Activated CD8-positive, alpha-beta T cell treated with anti-CD3 and anti-CD28 coated beads for 36 hours (primary cell): Measurements from ENCODE around the gene SPACA1. TPM values are rescaled to one million over a fixed set of nuclear protein-coding genes. Genes with fewer than 3 reads are reported as not detected.
"Not testable (repeated sequence)": the region's sequence is repeated elsewhere in the genome, so short reads cannot be mapped to it uniquely, and the experiment has no call there.

Experiments
- ATAC-seq: fragments of 200-7000 bp; cut with Tn5 transposase; one replicate; pipeline ENCODE4 v1.10.0; 2021; ENCODE audit warnings: mild to moderate bottlenecking, moderate library complexity
- CTCF ChIA-PET: fragments of 350-600 bp; sonication (Branson Sonifier 250); formaldehyde crosslinking; loops from one replicate; lab custom pipeline; 2021; ENCODE audit warnings: antibody characterized with exemption; lab: Charles Lee
- POLR2A ChIA-PET: fragments of 350-600 bp; sonication (Branson Sonifier 250); formaldehyde crosslinking; loops from one replicate; lab custom pipeline; 2021; ENCODE audit warnings: antibody characterized with exemption; lab: Charles Lee
- DNase-seq: peaks from one replicate; pipeline ENCODE4 v3.0.0-alpha.2; 2020
- H3K27ac Mint-ChIP-seq: one replicate; pipeline ENCODE4 v1.8.0; 2021; ENCODE audit warnings: mild to moderate bottlenecking, mixed read lengths
- H3K27me3 Mint-ChIP-seq: one replicate; pipeline ENCODE4 v1.8.0; 2021; ENCODE audit warnings: mixed read lengths
- H3K36me3 Mint-ChIP-seq: one replicate; pipeline ENCODE4 v1.8.0; 2021; ENCODE audit warnings: low read depth, mixed read lengths
- H3K4me1 Mint-ChIP-seq: one replicate; pipeline ENCODE4 v1.8.0; 2021; ENCODE audit warnings: low read depth, mixed read lengths
- H3K4me3 Mint-ChIP-seq: one replicate; pipeline ENCODE4 v1.8.0; 2021; ENCODE audit warnings: mild to moderate bottlenecking, moderate library complexity, mixed read lengths
- H3K9me3 Mint-ChIP-seq: one replicate; pipeline ENCODE4 v1.8.0; 2021; ENCODE audit warnings: mixed read lengths
- CTCF ChIP-seq: fragments of 200-600 bp; IDR thresholded peaks from one replicate; pipeline ENCODE4 v1.8.0; 2022; ENCODE audit warnings: antibody characterized with exemption, mild to moderate bottlenecking
- intact Hi-C: fragments of 100-400 bp; cut with micrococcal nuclease; formaldehyde crosslinking; loops from one replicate; pipeline ENCODE4 v1.10.0; 2022
- total RNA-seq, 2 experiments: library from RNA; stranded (reverse); gene quantifications; one replicate each; pipeline ENCODE4 v1.2.3, GENCODE V29; 2021

The SPACA1 gene
- not detected for total RNA-seq

- Mint-ChIP-seq H3K27me3 (peaks cover 23% of the 10 kb centered on the region), H3K27ac (no peak within 1 kb of the TSS), H3K36me3 (no peaks in the 10 kb centered on the region), H3K4me3 (no peak within 1 kb of the TSS), H3K4me1 (no peaks in the 10 kb centered on the region), H3K9me3 (no peaks in the 10 kb centered on the region)
- ATAC-seq (no peak), DNase-seq (no peak)
- intact Hi-C loops = no loop called here
- no peak for TF ChIP-seq CTCF
- ChIA-PET CTCF (no interaction called here), POLR2A (no interaction called here)
Measured at GRCh38 chr6:88047510-88048150, at the start of gene SPACA1. Gene SPACA1, plus strand, starts transcription at chr6:88047841. Its CDS starts 65 bp downstream, at chr6:88047906.

GRCh38 chr6:88000713-88001112 lies 46.9 kb upstream of the SPACA1 start:
- Mint-ChIP-seq H3K4me3 (no peak overlapping the region), H3K9me3 (no peaks in the 10 kb centered on the region), H3K4me1 (no peaks in the 10 kb centered on the region), H3K36me3 (no peaks in the 10 kb centered on the region), H3K27me3 (peaks cover 10% of the 10 kb centered on the region), H3K27ac (no peak overlapping the region)
- TF ChIP-seq CTCF = no peak
- CTCF ChIA-PET = no interaction called here
- DNase-seq = no peak
- intact Hi-C loops = no loop called here
- POLR2A ChIA-PET = no interaction called here
- ATAC-seq = no peak

- CTCF ChIA-PET, intact Hi-C loops, ATAC-seq, H3K9me3 Mint-ChIP-seq, DNase-seq, H3K27ac Mint-ChIP-seq, H3K36me3 Mint-ChIP-seq, H3K4me1 Mint-ChIP-seq, H3K4me3 Mint-ChIP-seq, POLR2A ChIA-PET: not testable (repeated sequence)
- peaks cover 10% of the 10 kb centered on the region for H3K27me3 Mint-ChIP-seq
Measured at GRCh38 chr6:88001279-88001678, 46.4 kb upstream of the SPACA1 start.

GRCh38 chr6:88004707-88005106 lies 42.9 kb upstream of the SPACA1 start:
- H3K27ac Mint-ChIP-seq = no peak overlapping the region
- no peak for DNase-seq
- ChIA-PET CTCF (interaction anchor here (1.2 kb wide), 1 partner anchor 866 kb away, joined by 3 read pairs; no protein-coding TSS in a partner anchor), POLR2A (no interaction called here)
- H3K4me3 Mint-ChIP-seq = no peak overlapping the region
- H3K27me3 Mint-ChIP-seq = peaks cover 11% of the 10 kb centered on the region
- TF ChIP-seq CTCF = no peak
- H3K9me3 Mint-ChIP-seq = no peaks in the 10 kb centered on the region
- intact Hi-C loops = no loop called here
- H3K36me3 Mint-ChIP-seq = no peaks in the 10 kb centered on the region
- no peak for ATAC-seq
- no peaks in the 10 kb centered on the region for H3K4me1 Mint-ChIP-seq

GRCh38 chr6:88006557-88006956 lies 41.1 kb upstream of the SPACA1 start:
- Mint-ChIP-seq H3K27me3 (peaks cover 5% of the 10 kb centered on the region), H3K4me3 (no peak overlapping the region), H3K4me1 (no peaks in the 10 kb centered on the region), H3K36me3 (no peaks in the 10 kb centered on the region), H3K27ac (no peak overlapping the region), H3K9me3 (no peaks in the 10 kb centered on the region)
- no peak for ATAC-seq
- POLR2A ChIA-PET = no interaction called here
- TF ChIP-seq CTCF = no peak
- intact Hi-C loops = no loop called here
- CTCF ChIA-PET = no interaction called here
- no peak for DNase-seq
